HUES64 (cell line): ENCODE results near the gene UGGT2.

ENCODE experiments used
- H3K27ac ChIP-seq: 2 replicates; pipeline ENCODE4 v1.7.0; 2013; ENCODE audit warnings: low read depth, low read length, inconsistent platforms
- H3K27me3 ChIP-seq: 2 replicates; pipeline ENCODE4 v1.6.1; 2013; ENCODE audit warnings: mild to moderate bottlenecking, low read length; ENCODE audit not compliant: insufficient read depth
- H3K36me3 ChIP-seq: 2 replicates; pipeline ENCODE4 v1.6.1; 2013; ENCODE audit warnings: mild to moderate bottlenecking, low read length; ENCODE audit not compliant: insufficient read depth
- H3K4me1 ChIP-seq: 2 replicates; pipeline ENCODE4 v1.6.1; 2013; ENCODE audit warnings: mild to moderate bottlenecking, low read length, moderate library complexity; ENCODE audit not compliant: insufficient read depth
- H3K4me3 ChIP-seq: 2 replicates; pipeline ENCODE4 v1.5.1; 2013; ENCODE audit warnings: mild to moderate bottlenecking, low read length, moderate library complexity
- H3K9ac ChIP-seq: 2 replicates; pipeline ENCODE4 v1.6.1; 2013; ENCODE audit warnings: mild to moderate bottlenecking, low read depth, low read length
- H3K9me3 ChIP-seq: 2 replicates; pipeline ENCODE4 v1.6.1; 2013; ENCODE audit warnings: low read depth, low read length; ENCODE audit not compliant: insufficient read depth
- WGBS: fragments of 150-250, 120-280 bp; methylation state at CpG from one replicate; pipeline ENCODE4 v1.1.7; 2013; ENCODE audit warnings: missing lambda C conversion rate; 5-methylcytosine and 5-hydroxymethylcytosine counted together

The UGGT2 gene

GRCh38 chr13:95842898-95843297 lies 210.3 kb downstream of the UGGT2 start:
- WGBS, result 85% methylated on average over 2 of the region's 2 CpGs
- H3K9me3 ChIP-seq, result peaks cover 22% of the 10 kb centered on the region; the same call in 1 of the 2 replicates
- no peak overlapping the region for H3K4me3 ChIP-seq
- no peaks in the 10 kb centered on the region for H3K4me1 ChIP-seq
- H3K27me3 ChIP-seq, result no peaks in the 10 kb centered on the region
- peaks cover 8% of the 10 kb centered on the region for H3K36me3 ChIP-seq
- H3K27ac ChIP-seq, result no peak overlapping the region
- no peak overlapping the region for H3K9ac ChIP-seq

DNA sequence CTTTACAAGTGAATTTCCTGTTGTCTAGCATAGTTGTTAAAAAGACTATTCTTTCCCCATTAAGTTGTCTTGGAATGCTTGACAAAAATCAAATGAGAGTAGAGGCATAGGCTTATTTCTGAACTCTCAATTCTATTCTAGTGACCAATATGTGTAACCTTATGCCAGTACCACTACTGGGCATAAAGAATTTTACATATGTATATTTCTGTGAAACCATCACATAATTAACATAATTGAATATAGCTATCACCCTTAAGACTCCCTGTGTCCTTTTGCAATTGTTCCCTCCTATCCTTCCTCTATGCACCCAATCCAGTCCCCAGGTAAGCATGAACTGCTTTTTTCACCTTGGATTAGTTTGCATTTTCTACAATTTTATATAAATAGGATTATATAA lies 211.3 kb downstream of the UGGT2 start:
- Histone ChIP-seq H3K27me3 (no peaks in the 10 kb centered on the region), H3K4me1 (no peaks in the 10 kb centered on the region), H3K4me3 (no peak overlapping the region), H3K9me3 (peaks cover 19% of the 10 kb centered on the region; the same call in 1 of the 2 replicates), H3K27ac (no peak overlapping the region), H3K9ac (no peak overlapping the region), H3K36me3 (peaks cover 4% of the 10 kb centered on the region; the same call in 1 of the 2 replicates)

GRCh38 chr13:95834134-95834765 lies 219.0 kb downstream of the UGGT2 start:
- Histone ChIP-seq H3K36me3 (peaks cover 7% of the 10 kb centered on the region; the same call in 1 of the 2 replicates), H3K4me1 (peaks cover 9% of the 10 kb centered on the region; the same call in 1 of the 2 replicates), H3K27ac (no peak overlapping the region), H3K9me3 (peaks cover 15% of the 10 kb centered on the region; the same call in 1 of the 2 replicates), H3K9ac (no peak overlapping the region), H3K4me3 (no peak overlapping the region), H3K27me3 (no peaks in the 10 kb centered on the region)
- WGBS, result 33% methylated on average over 3 of the region's 3 CpGs

GRCh38 chr13:95833719-95834118 lies 219.5 kb downstream of the UGGT2 start:
- peaks cover 10% of the 10 kb centered on the region; the same call in 1 of the 2 replicates for H3K9me3 ChIP-seq
- no peak overlapping the region for H3K27ac ChIP-seq
- no peak overlapping the region for H3K9ac ChIP-seq
- H3K36me3 ChIP-seq, result peaks cover 7% of the 10 kb centered on the region; the same call in 1 of the 2 replicates
- H3K27me3 ChIP-seq, result no peaks in the 10 kb centered on the region
- no peak overlapping the region for H3K4me3 ChIP-seq
- H3K4me1 ChIP-seq, result peaks cover 9% of the 10 kb centered on the region; the same call in 1 of the 2 replicates
- WGBS, result no CpG with 5 or more reads among the region's 1 CpG

DNA sequence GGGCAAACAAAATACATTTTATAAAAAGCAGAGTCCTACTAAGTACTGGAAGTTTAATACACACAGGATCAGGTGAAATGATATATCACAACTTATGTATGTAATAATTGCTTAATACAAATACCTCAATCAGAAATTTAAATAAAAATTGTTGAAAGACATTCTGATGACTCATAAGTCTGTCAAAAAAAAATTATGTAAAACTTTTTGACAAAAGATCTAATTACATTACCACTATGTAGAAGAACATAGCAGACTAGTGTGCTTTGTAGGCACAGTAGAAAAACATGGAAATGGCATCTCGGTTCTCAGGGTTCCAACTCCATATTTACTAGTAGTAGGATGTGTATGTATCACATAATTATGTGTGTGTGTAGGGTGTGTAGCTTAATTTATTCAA lies 220.1 kb downstream of the UGGT2 start:
- no CpG with 5 or more reads among the region's 1 CpG for WGBS
- peaks cover 7% of the 10 kb centered on the region; the same call in 1 of the 2 replicates for H3K36me3 ChIP-seq
- H3K9me3 ChIP-seq, result peaks cover 4% of the 10 kb centered on the region; the same call in 1 of the 2 replicates
- H3K27ac ChIP-seq, result no peak overlapping the region
- H3K4me1 ChIP-seq, result peaks cover 9% of the 10 kb centered on the region; the same call in 1 of the 2 replicates
- no peak overlapping the region for H3K4me3 ChIP-seq
- H3K9ac ChIP-seq, result no peak overlapping the region
- no peaks in the 10 kb centered on the region for H3K27me3 ChIP-seq

- Histone ChIP-seq H3K27ac (no peak overlapping the region), H3K4me3 (no peak overlapping the region), H3K36me3 (0 out of 2 replicates have a peak, but pooled peaks cover 4% of the 10 kb centered on the region), H3K9me3 (no peaks in the 10 kb centered on the region), H3K9ac (no peak overlapping the region), H3K4me1 (no peaks in the 10 kb centered on the region), H3K27me3 (no peaks in the 10 kb centered on the region)
- WGBS, result 93% methylated on average over 5 of the region's 5 CpGs
These were observed 230.9 kb downstream of the UGGT2 start for GRCh38 chr13:95822303-95822702.

DNA sequence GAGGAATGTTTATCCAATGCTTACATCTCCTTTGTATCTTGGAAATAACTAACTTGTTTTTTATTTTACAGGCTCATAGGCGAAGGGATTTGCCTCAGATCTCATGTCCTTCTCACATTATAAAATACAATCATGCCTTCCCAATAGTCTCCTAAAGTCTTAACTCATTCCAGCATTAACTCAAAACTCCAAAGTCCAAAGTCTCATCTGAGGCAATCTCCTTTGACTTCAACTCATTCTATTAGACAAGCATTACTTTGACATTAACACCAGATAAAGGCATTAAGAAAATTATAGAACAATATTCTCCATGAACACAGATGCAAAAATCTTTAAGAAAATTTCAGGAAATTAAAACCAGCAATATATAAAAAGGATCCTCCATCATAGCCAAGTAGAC lies 238.7 kb downstream of the UGGT2 start:
- WGBS, result 97% methylated on average over 1 of the region's 1 CpG
- Histone ChIP-seq H3K36me3 (peaks cover 4% of the 10 kb centered on the region; the same call in 1 of the 2 replicates), H3K9ac (no peak overlapping the region), H3K4me3 (no peak overlapping the region), H3K27ac (no peak overlapping the region), H3K4me1 (no peaks in the 10 kb centered on the region), H3K27me3 (no peaks in the 10 kb centered on the region), H3K9me3 (peaks cover 5% of the 10 kb centered on the region; the same call in 1 of the 2 replicates)

- peaks cover 4% of the 10 kb centered on the region; the same call in 1 of the 2 replicates for H3K36me3 ChIP-seq
- 92% methylated on average over 3 of the region's 3 CpGs for WGBS
- no peaks in the 10 kb centered on the region for H3K4me1 ChIP-seq
- H3K27me3 ChIP-seq, result no peaks in the 10 kb centered on the region
- H3K9me3 ChIP-seq, result peaks cover 5% of the 10 kb centered on the region; the same call in 1 of the 2 replicates
- no peak overlapping the region for H3K9ac ChIP-seq
- H3K4me3 ChIP-seq, result no peak overlapping the region
- no peak overlapping the region for H3K27ac ChIP-seq
These were observed 240.1 kb downstream of the UGGT2 start for GRCh38 chr13:95813139-95813538.

DNA sequence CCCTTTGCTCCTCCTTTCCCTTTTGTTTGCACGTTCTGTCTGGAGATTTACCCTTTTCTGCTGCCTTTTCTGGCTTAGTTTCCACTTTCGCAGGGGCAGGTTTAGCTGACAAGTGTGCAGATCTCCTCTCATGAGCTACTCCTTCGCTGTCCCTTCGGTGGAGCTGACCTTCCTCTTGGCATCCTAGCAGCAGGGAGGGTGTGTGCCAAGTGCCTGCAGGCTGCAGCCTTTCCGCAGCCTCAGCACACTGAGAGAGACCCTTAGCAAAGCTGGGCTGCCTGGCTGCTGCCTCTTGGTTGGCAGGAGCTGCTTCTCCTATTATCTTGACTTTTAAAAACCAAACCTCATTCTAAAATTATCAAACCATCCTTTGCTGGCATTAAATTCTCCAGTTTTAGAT lies 243.8 kb downstream of the UGGT2 start:
- H3K4me3 ChIP-seq, result no peak overlapping the region
- no peak overlapping the region for H3K27ac ChIP-seq
- H3K4me1 ChIP-seq, result no peaks in the 10 kb centered on the region
- H3K27me3 ChIP-seq, result no peaks in the 10 kb centered on the region
- 86% methylated on average over 5 of the region's 5 CpGs for WGBS
- no peak overlapping the region for H3K9ac ChIP-seq
- H3K36me3 ChIP-seq, result no peaks in the 10 kb centered on the region
- peaks cover 9% of the 10 kb centered on the region for H3K9me3 ChIP-seq

DNA sequence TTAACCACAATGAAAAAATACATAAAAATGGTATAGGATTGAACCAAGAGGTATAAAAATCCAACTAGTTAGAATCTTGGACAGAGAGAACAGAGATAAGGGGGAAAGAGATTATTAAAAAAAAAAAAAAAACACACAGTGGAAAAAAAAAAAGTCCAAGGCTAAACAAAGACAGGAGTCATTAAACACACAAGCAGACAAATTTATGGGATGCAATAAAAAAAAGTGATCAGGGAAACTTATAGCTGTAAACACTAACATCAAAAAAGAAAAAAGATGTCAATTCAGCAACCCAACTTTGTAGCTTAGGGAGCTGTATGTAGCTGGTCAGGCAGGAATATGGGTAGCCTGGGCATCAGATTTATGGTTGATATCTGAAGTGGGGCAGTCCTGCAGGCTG lies 247.3 kb downstream of the UGGT2 start:
- H3K27ac ChIP-seq, result no peak overlapping the region
- no peak overlapping the region for H3K4me3 ChIP-seq
- no peaks in the 10 kb centered on the region for H3K4me1 ChIP-seq
- no peaks in the 10 kb centered on the region for H3K36me3 ChIP-seq
- no peak overlapping the region for H3K9ac ChIP-seq
- H3K9me3 ChIP-seq, result peaks cover 4% of the 10 kb centered on the region; the same call in 1 of the 2 replicates
- no peaks in the 10 kb centered on the region for H3K27me3 ChIP-seq

GRCh38 chr13:95801825-95802224 lies 251.4 kb downstream of the UGGT2 start:
- Histone ChIP-seq H3K4me3 (no peak overlapping the region), H3K9me3 (peaks cover 4% of the 10 kb centered on the region; the same call in 1 of the 2 replicates), H3K36me3 (no peaks in the 10 kb centered on the region), H3K27ac (no peak overlapping the region), H3K27me3 (no peaks in the 10 kb centered on the region), H3K9ac (no peak overlapping the region), H3K4me1 (no peaks in the 10 kb centered on the region)
- 98% methylated on average over 4 of the region's 4 CpGs for WGBS
